ENCODE measurements around the gene DCST2. TPM values are rescaled to one million over a fixed set of nuclear protein-coding genes. Genes with fewer than 3 reads are reported as not detected.

DCST2 gene
- total and polyA plus RNA-seq, 9 of the 15 experiments (the other 6 are each of a cell fraction or from before 2014, with no cell fraction given), result 0.09 to 0.49 (median 0.11) TPM; not detected in 3

DNA sequence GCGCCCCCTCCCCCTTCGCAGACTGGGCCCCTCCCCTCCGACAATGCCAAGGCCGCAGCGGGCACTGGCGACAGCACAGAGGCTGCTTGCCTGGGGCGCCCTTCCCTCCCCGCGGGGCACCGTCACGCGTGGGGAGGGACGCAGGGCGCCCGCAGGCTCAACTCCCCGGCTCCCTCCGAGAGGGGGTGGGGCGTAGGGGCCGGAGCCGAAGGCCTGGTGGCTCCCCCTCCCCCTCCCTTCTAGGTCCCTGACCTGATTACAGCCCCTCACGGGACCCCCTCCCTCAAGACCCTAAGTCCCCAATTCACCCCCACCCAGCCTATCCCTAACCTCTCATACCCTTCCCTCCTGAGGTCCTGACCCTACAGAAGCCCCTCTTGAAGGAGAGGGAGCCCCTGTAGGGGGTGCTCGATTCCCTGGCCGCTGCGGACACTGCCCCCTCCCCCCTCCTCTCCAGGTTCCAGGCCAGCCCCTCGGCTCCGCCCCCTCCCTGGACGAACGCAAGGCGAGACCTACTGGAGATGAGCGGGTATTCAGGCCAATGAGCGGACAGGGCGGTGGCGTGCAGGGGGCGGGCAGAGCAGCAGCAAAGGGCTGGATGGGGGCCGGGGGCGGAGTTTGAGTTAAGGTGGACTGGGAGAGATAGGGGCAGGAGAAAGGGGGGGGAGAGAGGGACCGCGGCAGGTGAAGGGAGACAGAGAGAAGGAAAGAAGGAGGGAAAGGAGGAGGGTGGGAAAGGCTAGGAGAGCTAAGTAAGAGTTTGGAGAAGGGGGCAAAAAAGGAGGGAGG, 31.7 kb downstream of the DCST2 start (continued):
- TF ChIP-seq TSHZ1 (CRISPR knock-in tag; IDR thresholded peaks at IDR 0.05), result no peak
- TF ChIP-seq NR4A1 (CRISPR knock-in tag; IDR thresholded peaks at IDR 0.05), result no peak
- TF ChIP-seq NR4A1 (tag; IDR thresholded peaks at IDR 0.05), result no peak
- no peak for TF ChIP-seq ZNF583 (CRISPR knock-in tag; IDR thresholded peaks at IDR 0.05)
- no peak for TF ChIP-seq PCBP2 (IDR thresholded peaks at IDR 0.05; ENCODE audit: low read depth, low read length, poor library complexity, severe bottlenecking)
- no peak for TF ChIP-seq RAD51 (IDR thresholded peaks at IDR 0.05; ENCODE audit: borderline replicate concordance, low read depth)
- no peak for TF ChIP-seq PRPF4 (IDR thresholded peaks at IDR 0.05; ENCODE audit: insufficient read depth, low read depth, low read length, poor library complexity, severe bottlenecking)
- 0 out of 2 replicates have a peak, but pooled peaks have one; percentile 54 for TF ChIP-seq ZNF263 (CRISPR knock-in tag; IDR thresholded peaks at IDR 0.05; ENCODE audit: borderline replicate concordance)
- no peak for TF ChIP-seq MCM7 (IDR thresholded peaks at IDR 0.05)
- TF ChIP-seq ETV1 (tag; conservative IDR thresholded peaks at IDR 0.05; ENCODE audit: low read depth), result 0 out of 2 replicates have a peak, but pooled peaks have one; percentile 6
- TF ChIP-seq HDAC2 (IDR thresholded peaks at IDR 0.05), result 0 out of 2 replicates have a peak, but pooled peaks have one; percentile 82
- 0 out of 2 replicates have a peak, but pooled peaks have one; percentile 58 for TF ChIP-seq MYC (IDR thresholded peaks at IDR 0.05; ENCODE audit: low read depth, low read length)
- TF ChIP-seq MYC (CRISPR knock-in tag; IDR thresholded peaks at IDR 0.05; ENCODE audit: borderline replicate concordance, low read depth), result no peak
- TF ChIP-seq NEUROD1 (IDR thresholded peaks at IDR 0.05; ENCODE audit: borderline replicate concordance, low read depth, low read length, partially characterized antibody), result peak; percentile 97
- no peak for TF ChIP-seq PTBP1 (IDR thresholded peaks at IDR 0.05; ENCODE audit: low read depth, low read length)
- TF ChIP-seq FOXJ3 (CRISPR knock-in tag; IDR thresholded peaks at IDR 0.05), result no peak
- TF ChIP-seq, protein P1, sequence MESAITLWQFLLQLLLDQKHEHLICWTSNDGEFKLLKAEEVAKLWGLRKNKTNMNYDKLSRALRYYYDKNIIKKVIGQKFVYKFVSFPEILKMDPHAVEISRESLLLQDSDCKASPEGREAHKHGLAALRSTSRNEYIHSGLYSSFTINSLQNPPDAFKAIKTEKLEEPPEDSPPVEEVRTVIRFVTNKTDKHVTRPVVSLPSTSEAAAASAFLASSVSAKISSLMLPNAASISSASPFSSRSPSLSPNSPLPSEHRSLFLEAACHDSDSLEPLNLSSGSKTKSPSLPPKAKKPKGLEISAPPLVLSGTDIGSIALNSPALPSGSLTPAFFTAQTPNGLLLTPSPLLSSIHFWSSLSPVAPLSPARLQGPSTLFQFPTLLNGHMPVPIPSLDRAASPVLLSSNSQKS (CRISPR knock-in tag; IDR thresholded peaks at IDR 0.05), result no peak
- TF ChIP-seq ZNF75A (CRISPR knock-in tag; IDR thresholded peaks at IDR 0.05), result no peak
- no peak for TF ChIP-seq GABPA (tag; conservative IDR thresholded peaks at IDR 0.05; ENCODE audit: low read depth)
- TF ChIP-seq RBFOX2 (IDR thresholded peaks at IDR 0.05; ENCODE audit: low read depth, low read length), result no peak
- TF ChIP-seq KDM5B (IDR thresholded peaks at IDR 0.05; ENCODE audit: insufficient replicate concordance, low read depth, low read length), result no peak
- TF ChIP-seq RNF2 (IDR thresholded peaks at IDR 0.05), result peak; percentile 59; the same call in 1 of the 2 replicates
- TF ChIP-seq, protein P2, sequence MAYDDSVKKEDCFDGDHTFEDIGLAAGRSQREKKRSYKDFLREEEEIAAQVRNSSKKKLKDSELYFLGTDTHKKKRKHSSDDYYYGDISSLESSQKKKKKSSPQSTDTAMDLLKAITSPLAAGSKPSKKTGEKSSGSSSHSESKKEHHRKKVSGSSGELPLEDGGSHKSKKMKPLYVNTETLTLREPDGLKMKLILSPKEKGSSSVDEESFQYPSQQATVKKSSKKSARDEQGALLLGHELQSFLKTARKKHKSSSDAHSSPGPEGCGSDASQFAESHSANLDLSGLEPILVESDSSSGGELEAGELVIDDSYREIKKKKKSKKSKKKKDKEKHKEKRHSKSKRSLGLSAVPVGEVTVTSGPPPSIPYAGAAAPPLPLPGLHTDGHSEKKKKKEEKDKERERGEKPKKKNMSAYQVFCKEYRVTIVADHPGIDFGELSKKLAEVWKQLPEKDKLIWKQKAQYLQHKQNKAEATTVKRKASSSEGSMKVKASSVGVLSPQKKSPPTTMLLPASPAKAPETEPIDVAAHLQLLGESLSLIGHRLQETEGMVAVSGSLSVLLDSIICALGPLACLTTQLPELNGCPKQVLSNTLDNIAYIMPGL (CRISPR knock-in tag; IDR thresholded peaks at IDR 0.05), result no peak

Data from K562 (cell line).